GM21723 (cell line): Measurements from ENCODE around the gene EID2.

Experiments used
- ATAC-seq: cut with Tn5 transposase; IDR thresholded peaks from one replicate; pipeline ENCODE4 v1.9.1; 2021; ENCODE audit warnings: mild to moderate bottlenecking, moderate library complexity; ENCODE audit not compliant: unreplicated experiment

EID2 gene

GRCh38 chr19:39506598-39506943 is 33.4 kb downstream of the EID2 start:
- no peak for ATAC-seq

GRCh38 chr19:39502640-39503417 is 37.1 kb downstream of the EID2 start:
- ATAC-seq: no peak

- ATAC-seq: no peak
Measured at GRCh38 chr19:39501340-39501739, 38.6 kb downstream of the EID2 start.

- no peak for ATAC-seq
Measured at GRCh38 chr19:39500543-39500942, 39.4 kb downstream of the EID2 start.

- no peak for ATAC-seq
Measured at GRCh38 chr19:39499932-39500331, 40.0 kb downstream of the EID2 start.

DNA sequence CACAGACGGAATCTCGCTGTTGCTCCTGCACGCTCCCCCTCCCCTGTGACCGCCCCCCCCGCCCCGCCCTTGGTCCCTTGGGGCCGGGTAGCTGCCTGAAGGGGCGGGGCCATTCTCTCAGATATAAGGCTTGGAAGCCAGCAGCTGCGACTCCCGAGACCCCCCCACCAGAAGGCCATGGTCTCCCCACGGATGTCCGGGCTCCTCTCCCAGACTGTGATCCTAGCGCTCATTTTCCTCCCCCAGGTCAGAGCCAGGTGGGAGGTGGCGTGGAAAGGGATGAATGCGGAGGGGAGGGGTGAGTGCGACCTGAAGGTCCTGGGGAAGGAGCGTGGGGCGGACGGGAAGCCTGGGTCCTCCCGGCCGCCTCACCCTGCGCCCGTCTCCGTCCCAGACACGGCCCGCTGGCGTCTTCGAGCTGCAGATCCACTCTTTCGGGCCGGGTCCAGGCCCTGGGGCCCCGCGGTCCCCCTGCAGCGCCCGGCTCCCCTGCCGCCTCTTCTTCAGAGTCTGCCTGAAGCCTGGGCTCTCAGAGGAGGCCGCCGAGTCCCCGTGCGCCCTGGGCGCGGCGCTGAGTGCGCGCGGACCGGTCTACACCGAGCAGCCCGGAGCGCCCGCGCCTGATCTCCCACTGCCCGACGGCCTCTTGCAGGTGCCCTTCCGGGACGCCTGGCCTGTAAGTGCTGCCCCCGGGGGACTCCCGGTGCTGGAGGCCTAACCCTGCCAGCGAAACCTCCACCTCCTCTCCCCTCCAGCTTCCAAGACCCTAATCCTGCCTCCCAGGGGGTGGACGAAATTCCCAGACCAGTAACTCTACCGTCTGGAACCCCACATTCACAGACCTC is 40.9 kb downstream of the EID2 start, which contains the start of gene DLL3:
TSS of gene DLL3 (plus strand) at position 150 of the 845 bp plus-strand sequence. CDS start at position 178, 28 bp downstream.
- no peak for ATAC-seq

DNA sequence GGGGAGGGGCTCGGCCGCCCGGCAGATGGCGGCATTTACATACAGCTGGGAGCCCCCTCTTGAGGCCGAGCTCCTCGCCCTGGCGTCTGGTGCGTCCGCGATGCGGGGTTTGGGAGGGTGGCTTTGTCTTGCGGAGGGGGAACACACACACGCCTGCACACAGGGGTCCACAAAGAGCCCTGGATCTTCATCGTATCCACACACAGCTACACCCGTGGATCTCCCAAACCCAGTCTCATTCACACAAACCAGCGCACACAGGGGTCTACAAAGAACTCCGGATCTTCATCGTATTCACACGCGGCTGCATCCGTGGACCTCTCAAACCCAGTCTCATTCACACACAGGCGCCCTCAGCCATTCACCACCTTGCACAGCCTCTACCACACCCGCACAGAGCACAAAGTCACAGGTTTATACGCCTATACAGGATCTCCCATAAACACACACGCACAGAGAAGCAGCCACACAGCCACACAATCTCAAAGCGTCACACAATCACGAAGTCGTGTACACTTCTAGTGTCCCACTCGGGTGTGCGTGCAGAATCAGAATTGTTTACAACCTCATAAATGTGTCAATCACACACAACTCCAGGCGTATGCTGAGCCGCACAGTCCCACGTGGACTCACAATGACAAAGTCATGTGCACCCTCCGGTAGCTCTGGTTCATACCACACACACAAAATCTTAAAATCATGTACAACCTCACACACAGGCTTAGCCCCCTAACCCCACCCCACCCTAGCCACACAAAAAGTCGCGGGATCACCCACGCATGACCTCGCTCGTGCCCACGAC is 41.8 kb downstream of the EID2 start:
- ATAC-seq: no peak

- no peak for ATAC-seq
Measured at GRCh38 chr19:39497701-39497995, 42.3 kb downstream of the EID2 start.

DNA sequence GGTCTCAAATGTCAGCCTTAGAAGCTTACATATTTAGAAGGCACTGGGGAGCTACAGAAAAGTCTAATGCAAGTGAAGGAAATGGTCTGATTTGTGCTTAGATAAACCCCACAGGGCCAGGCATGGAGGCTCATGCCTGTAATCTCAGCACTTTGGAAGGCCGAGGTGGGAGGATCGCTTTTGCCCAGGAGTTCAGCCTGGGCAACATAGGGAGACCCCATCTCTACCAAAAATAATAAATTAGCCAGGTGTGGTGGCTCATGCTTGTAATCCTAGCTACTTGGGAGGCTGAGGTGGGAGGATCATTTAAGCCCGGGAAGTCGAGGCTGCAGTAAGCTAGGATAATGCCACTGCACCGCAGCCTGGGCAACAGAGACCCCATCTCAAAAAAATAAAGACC is 43.9 kb downstream of the EID2 start:
- no peak for ATAC-seq

- no peak for ATAC-seq
Measured at GRCh38 chr19:39494661-39495060, 45.3 kb downstream of the EID2 start.

GRCh38 chr19:39492788-39493187 is 47.2 kb downstream of the EID2 start:
- ATAC-seq: no peak

GRCh38 chr19:39492225-39492624 is 47.7 kb downstream of the EID2 start:
- no peak for ATAC-seq

DNA sequence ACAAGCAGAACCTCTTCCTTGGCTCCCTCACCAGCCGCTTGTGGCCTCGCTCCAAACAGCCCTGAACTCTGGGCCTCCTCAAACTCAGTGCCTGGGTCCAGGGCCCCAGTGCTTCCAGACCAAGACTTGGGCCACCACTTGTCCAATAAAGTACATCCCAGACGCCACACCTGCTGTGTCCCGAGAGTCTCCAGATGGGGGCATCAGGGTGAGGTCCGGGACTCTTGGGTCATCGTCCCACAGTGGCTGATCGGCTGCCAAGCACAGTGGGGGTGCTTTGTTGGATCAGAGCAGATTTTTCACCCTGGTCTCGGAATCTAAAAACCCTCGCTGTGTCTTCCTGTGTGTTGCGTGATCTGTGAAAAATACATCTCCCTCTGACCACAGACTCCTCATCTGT is 50.2 kb downstream of the EID2 start:
- no peak for ATAC-seq
